Common myeloid progenitor, CD34-positive (primary cell): ENCODE measurements around the gene RBM39.
A peak's percentile ranks its signal among the peaks of the same experiment; 100 is the strongest.

Experiments
- CTCF ChIA-PET: fragments of 350-600 bp; sonication (Branson Sonifier 250); formaldehyde crosslinking; loops from one replicate; lab custom pipeline; 2021; ENCODE audit warnings: antibody characterized with exemption; lab: Charles Lee
- POLR2A ChIA-PET: fragments of 350-600 bp; sonication (Branson Sonifier 250); formaldehyde crosslinking; loops from one replicate; lab custom pipeline; 2021; ENCODE audit warnings: antibody characterized with exemption; lab: Charles Lee
- DNase-seq, 3 donors: peaks; one replicate each; pipeline versions ENCODE4 v3.0.0 to v3.0.0-alpha.2; 2013
- H3K27ac ChIP-seq, 2 experiments: 1 replicate in 1 of 2; 2 replicates in 1 of 2; pipeline ENCODE4 v1.7.0; 2013; ENCODE audit warnings: inconsistent platforms in 2 of 2, low read length in 2 of 2, mild to moderate bottlenecking in 2 of 2, low read depth in 1 of 2, moderate library complexity in 1 of 2; ENCODE audit not compliant: severe bottlenecking in 2 of 2, insufficient read depth in 1 of 2, poor library complexity in 1 of 2
- H3K27me3 ChIP-seq, 5 experiments: replicated peaks in 2 of 5; 1 replicate in 3 of 5; 2 replicates in 2 of 5; pipeline versions ENCODE4 v1.6.1 to v1.7.0; 2013; ENCODE audit warnings: low read length in 4 of 5, mild to moderate bottlenecking in 2 of 5, moderate library complexity in 2 of 5, inconsistent platforms in 1 of 5; ENCODE audit not compliant: insufficient read depth in 5 of 5, control insufficient read depth in 4 of 5
- H3K36me3 ChIP-seq, 4 experiments: 1 replicate in 2 of 4; 2 replicates in 2 of 4; pipeline versions ENCODE4 v1.6.1 to v1.7.0; 2013; ENCODE audit warnings: low read length in 3 of 4, control low read depth in 1 of 4, mild to moderate bottlenecking in 1 of 4; ENCODE audit not compliant: control insufficient read depth in 4 of 4, insufficient read depth in 4 of 4
- H3K4me1 ChIP-seq, 4 experiments: 1 replicate in 3 of 4; 2 replicates in 1 of 4; pipeline versions ENCODE4 v1.6.1 to v1.7.1; 2013; ENCODE audit warnings: low read length in 3 of 4, mild to moderate bottlenecking in 3 of 4, control low read depth in 1 of 4, inconsistent platforms in 1 of 4, moderate library complexity in 1 of 4; ENCODE audit not compliant: control insufficient read depth in 4 of 4, insufficient read depth in 4 of 4; ENCODE audit errors: control extremely low read depth in 1 of 4
- H3K4me3 ChIP-seq, 7 experiments: 1 replicate in 4 of 7; 2 replicates in 3 of 7; pipeline versions ENCODE4 v1.5.1 to v1.7.0; 2013; ENCODE audit warnings: mild to moderate bottlenecking in 7 of 7, low read length in 6 of 7, moderate library complexity in 6 of 7, inconsistent platforms in 2 of 7, low read depth in 2 of 7, control low read depth in 1 of 7; ENCODE audit not compliant: insufficient read depth in 4 of 7, control insufficient read depth in 1 of 7; ENCODE audit errors: extremely low read depth in 1 of 7
- H3K9me3 ChIP-seq, 5 experiments: 1 replicate in 4 of 5; 2 replicates in 1 of 5; pipeline versions ENCODE4 v1.6.1 to v1.7.1; 2013; ENCODE audit warnings: low read length in 4 of 5, mild to moderate bottlenecking in 2 of 5, inconsistent platforms in 1 of 5, low read depth in 1 of 5, moderate library complexity in 1 of 5; ENCODE audit not compliant: control insufficient read depth in 4 of 5, insufficient read depth in 2 of 5; ENCODE audit errors: control extremely low read depth in 1 of 5
- WGBS: methylation state at CpG from one replicate; pipeline ENCODE4 v1.1.5; 2013; ENCODE audit not compliant: insufficient coverage; 5-methylcytosine and 5-hydroxymethylcytosine counted together

Gene RBM39

GRCh38 chr20:35660122-35660937 lies 81.7 kb downstream of the RBM39 start:
- ChIA-PET CTCF (interaction anchor here (0.5 to 1.5 kb wide), 3 partner anchors 33 to 43 kb away, joined by 3 to 4 read pairs (median 4); no protein-coding TSS in a partner anchor), POLR2A (interaction anchor here (0.6 to 0.7 kb wide), 2 partner anchors 42 to 786 kb away, joined by 3 to 4 read pairs; no protein-coding TSS in a partner anchor)
- H3K4me1 ChIP-seq: peaks cover 30 to 57% (median 47%) of the 10 kb centered on the region in 4 experiments
- WGBS: 97% methylated on average over 8 of the region's 10 CpGs
- no peaks in the 10 kb centered on the region for H3K9me3 ChIP-seq
- no peak for DNase-seq
- no peak overlapping the region for H3K27ac ChIP-seq
- no peaks in the 10 kb centered on the region for H3K27me3 ChIP-seq
- peak overlapping the region in 2 of 7 experiments; percentile 30 to 86 for H3K4me3 ChIP-seq
- peaks cover 0 to 9% (median 1%) of the 10 kb centered on the region in 4 experiments for H3K36me3 ChIP-seq

GRCh38 chr20:35657271-35657670 lies 84.8 kb downstream of the RBM39 start:
- H3K4me3 ChIP-seq: no peak overlapping the region
- 0% methylated on average over 1 of the region's 1 CpG for WGBS
- H3K27me3 ChIP-seq: no peaks in the 10 kb centered on the region
- peaks cover 19 to 40% (median 26%) of the 10 kb centered on the region in 4 experiments for H3K36me3 ChIP-seq
- peak overlapping the region in 1 of 2 experiments; percentile 2 for H3K27ac ChIP-seq
- no peaks in the 10 kb centered on the region for H3K9me3 ChIP-seq
- DNase-seq: peak in 2 of 3 donors; percentile 34 to 47
- ChIA-PET POLR2A (no interaction called here), CTCF (interaction anchor here (0.7 to 1.1 kb wide), 2 partner anchors 9 to 20 kb away, joined by 3 to 4 read pairs; no protein-coding TSS in a partner anchor)
- H3K4me1 ChIP-seq: peaks cover 14 to 33% (median 25%) of the 10 kb centered on the region in 4 experiments

DNA sequence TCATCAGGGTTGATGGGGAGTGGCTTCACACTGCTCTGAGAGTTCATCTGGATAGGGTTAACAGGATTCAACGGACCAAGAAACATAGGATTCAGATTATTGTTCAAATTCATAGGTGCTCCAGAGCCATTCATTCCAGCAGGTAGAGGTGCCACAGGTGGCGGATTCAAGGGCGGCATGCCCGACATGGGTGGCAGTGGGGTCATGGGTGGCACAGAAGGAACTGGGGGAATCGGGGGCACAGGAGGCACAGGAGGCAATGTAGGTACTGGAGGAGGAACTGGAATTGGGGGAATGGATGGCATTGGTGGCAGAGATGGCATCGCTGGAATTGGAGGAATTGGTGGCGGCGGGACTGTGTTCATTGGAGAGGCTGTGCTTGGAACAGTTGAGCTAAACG lies 87.6 kb downstream of the RBM39 start:
- Histone ChIP-seq H3K27ac (no peak overlapping the region), H3K4me1 (peaks cover 0 to 12% (median 5%) of the 10 kb centered on the region in 4 experiments), H3K27me3 (no peaks in the 10 kb centered on the region), H3K36me3 (peaks cover 21 to 55% (median 28%) of the 10 kb centered on the region in 4 experiments), H3K4me3 (no peak overlapping the region), H3K9me3 (no peaks in the 10 kb centered on the region)
- ChIA-PET POLR2A (interaction anchor here (0.6 to 1.1 kb wide), 2 partner anchors 9 to 32 kb away, joined by 3 read pairs; no protein-coding TSS in a partner anchor), CTCF (interaction anchor here (1.1 to 1.5 kb wide), 3 partner anchors 10 to 34 kb away, joined by 4 to 5 read pairs (median 4); partner anchors contain the start of genes CPNE1 and RBM12)
- DNase-seq: no peak
- WGBS: 100% methylated on average over 9 of the region's 9 CpGs

GRCh38 chr20:35653893-35654292 lies 88.2 kb downstream of the RBM39 start:
- Histone ChIP-seq H3K36me3 (peaks cover 21 to 55% (median 28%) of the 10 kb centered on the region in 4 experiments), H3K4me3 (no peak overlapping the region), H3K27me3 (no peaks in the 10 kb centered on the region), H3K9me3 (no peaks in the 10 kb centered on the region), H3K4me1 (peaks cover 0 to 12% (median 5%) of the 10 kb centered on the region in 4 experiments), H3K27ac (no peak overlapping the region)
- DNase-seq: no peak
- WGBS: 100% methylated on average over 3 of the region's 4 CpGs
- CTCF ChIA-PET: interaction anchor here (1.1 to 1.5 kb wide), 2 partner anchors 10 to 17 kb away, joined by 4 to 5 read pairs; partner anchors contain the start of genes CPNE1 and RBM12
- POLR2A ChIA-PET: no interaction called here
